Thyroid gland (tissue), 4 donors: ENCODE measurements around the gene TLDC2.
"Not testable (repeated sequence)": the region's sequence is repeated elsewhere in the genome, so short reads cannot be mapped to it uniquely, and the experiment has no call there.

Experiments
- CTCF ChIP-seq, 6 experiments: fragments of 200-600 bp in 3 of 6; fragments of 450-650 bp in 3 of 6; sonication (generic) in 3 of 6; IDR thresholded peaks; one replicate each; pipeline ENCODE4 v1.5.1; 2016 to 2019; ENCODE audit warnings: antibody characterized with exemption in 6 of 6, mild to moderate bottlenecking in 2 of 6, inconsistent platforms in 1 of 6, moderate library complexity in 1 of 6
- POLR2A ChIP-seq, 2 donors: fragments of 450-650 bp; IDR thresholded peaks; one replicate each; pipeline ENCODE4 v1.6.1; 2017; ENCODE audit warnings: antibody characterized with exemption in 2 of 2, mild to moderate bottlenecking in 2 of 2, moderate library complexity in 1 of 2

- TF ChIP-seq CTCF, POLR2A (IDR thresholded peaks at IDR 0.05): not testable (repeated sequence)
Measured at GRCh38 chr20:36906086-36906485, 30.1 kb downstream of the TLDC2 start.
